ENCODE data around the gene GPX4. TPM values are rescaled to one million over a fixed set of nuclear protein-coding genes. Genes with fewer than 3 reads are reported as not detected.

GPX4 gene
- polyA plus RNA-seq, 3 donors: 459 to 508 (median 493) TPM

- Histone ChIP-seq H2AFZ (ENCODE audit: insufficient read depth, low read depth, low read length, poor library complexity, severe bottlenecking) (no peak overlapping the region), H3K27ac (ENCODE audit: low read depth in 1 of 2, low read length in 2 of 2) (no peak overlapping the region), H3K9me3 (replicated peaks in 1 of 2; ENCODE audit: control insufficient read depth in 1 of 2, insufficient read depth in 1 of 2, low read length in 2 of 2) (no peaks in the 10 kb centered on the region), H3K27me3 (ENCODE audit: control insufficient read depth in 2 of 2, insufficient read depth in 2 of 2, low read length in 2 of 2) (no peaks in the 10 kb centered on the region), H4K20me1 (ENCODE audit: insufficient read depth, low read length) (peaks cover 60% of the 10 kb centered on the region), H3K4me3 (replicated peaks in 1 of 3; ENCODE audit: low read depth in 2 of 3, low read length in 3 of 3) (peak overlapping the region in 1 of 3 experiments; percentile 86), H3K4me2 (replicated peaks; ENCODE audit: extremely low read depth, low read length, poor library complexity, severe bottlenecking) (peak overlapping the region; percentile 93), H3K79me2 (ENCODE audit: insufficient read depth, low read length) (peaks cover 27% of the 10 kb centered on the region), H3K9ac (ENCODE audit: insufficient read depth, low read length, poor library complexity, severe bottlenecking) (no peak overlapping the region), H3K4me1 (ENCODE audit: control insufficient read depth in 1 of 2, insufficient read depth in 2 of 2, low read length in 2 of 2) (peaks cover 48 to 57% of the 10 kb centered on the region in 2 donors), H3K36me3 (replicated peaks in 1 of 2; ENCODE audit: control insufficient read depth in 1 of 2, insufficient read depth in 2 of 2, low read length in 2 of 2) (peaks cover 38 to 49% of the 10 kb centered on the region in 2 donors)
- H3K36me3 Mint-ChIP-seq: peaks cover 13 to 35% of the 10 kb centered on the region in 2 donors
- H3K27ac Mint-ChIP-seq: peak overlapping the region in 3 of 7 donors; percentile 30 to 73 (median 30)
- peak overlapping the region; percentile 43 to 46 for H3K4me3 Mint-ChIP-seq
- peaks cover 0 to under 1% (median 0%) of the 10 kb centered on the region in 3 donors for H3K27me3 Mint-ChIP-seq (ENCODE audit: low read depth in 3 of 3)
- no peak for DNase-seq
- H3K4me1 Mint-ChIP-seq: peaks cover 38% of the 10 kb centered on the region
- intact Hi-C loops (cut with micrococcal nuclease): loop anchor here in 1 of 2 donors (10.0 kb wide), 2 partner anchors 81 to 139 kb away; partner anchors contain the start of genes ATP5F1D, CNN2, MIDN and RNU6-2
- H3K9me3 Mint-ChIP-seq: peaks cover 0 to under 1% (median 0%) of the 10 kb centered on the region in 7 donors
- no peak for TF ChIP-seq CTCF (IDR thresholded peaks at IDR 0.05)
- 86% methylated on average over 28 of the region's 32 CpGs for WGBS (ENCODE audit: insufficient coverage)
These were observed 2.4 kb downstream of the GPX4 start for GRCh38 chr19:1105873-1106840.

GRCh38 chr19:1106841-1107660 is 3.3 kb downstream of the GPX4 start:
- H3K27me3 Mint-ChIP-seq (ENCODE audit: low read depth in 3 of 3): no peaks in the 10 kb centered on the region
- Histone ChIP-seq H3K27me3 (ENCODE audit: control insufficient read depth in 2 of 2, insufficient read depth in 2 of 2, low read length in 2 of 2) (no peaks in the 10 kb centered on the region), H3K4me2 (replicated peaks; ENCODE audit: extremely low read depth, low read length, poor library complexity, severe bottlenecking) (no peak overlapping the region), H3K4me3 (replicated peaks in 1 of 3; ENCODE audit: low read depth in 2 of 3, low read length in 3 of 3) (no peak overlapping the region), H3K36me3 (replicated peaks in 1 of 2; ENCODE audit: control insufficient read depth in 1 of 2, insufficient read depth in 2 of 2, low read length in 2 of 2) (peaks cover 44 to 55% of the 10 kb centered on the region in 2 donors), H3K9ac (ENCODE audit: insufficient read depth, low read length, poor library complexity, severe bottlenecking) (no peak overlapping the region), H3K4me1 (ENCODE audit: control insufficient read depth in 1 of 2, insufficient read depth in 2 of 2, low read length in 2 of 2) (peaks cover 39 to 48% of the 10 kb centered on the region in 2 donors), H2AFZ (ENCODE audit: insufficient read depth, low read depth, low read length, poor library complexity, severe bottlenecking) (no peak overlapping the region), H3K27ac (ENCODE audit: low read depth in 1 of 2, low read length in 2 of 2) (peak overlapping the region in 1 of 2 donors; percentile 12), H3K9me3 (replicated peaks in 1 of 2; ENCODE audit: control insufficient read depth in 1 of 2, insufficient read depth in 1 of 2, low read length in 2 of 2) (no peaks in the 10 kb centered on the region), H4K20me1 (ENCODE audit: insufficient read depth, low read length) (peaks cover 69% of the 10 kb centered on the region), H3K79me2 (ENCODE audit: insufficient read depth, low read length) (peaks cover 27% of the 10 kb centered on the region)
- TF ChIP-seq CTCF (IDR thresholded peaks at IDR 0.05): peak; percentile 36
- WGBS (ENCODE audit: insufficient coverage): 62% methylated on average over 14 of the region's 17 CpGs
- H3K4me3 Mint-ChIP-seq: peak overlapping the region in 1 of 2 donors; percentile 34
- peaks cover 29% of the 10 kb centered on the region for H3K4me1 Mint-ChIP-seq
- intact Hi-C loops (cut with micrococcal nuclease): loop anchor here in 1 of 2 donors (10.0 kb wide), 2 partner anchors 82 to 138 kb away; partner anchors contain the start of genes ATP5F1D, CNN2, MIDN and RNU6-2
- no peaks in the 10 kb centered on the region for H3K9me3 Mint-ChIP-seq
- H3K36me3 Mint-ChIP-seq: peaks cover 13 to 40% of the 10 kb centered on the region in 2 donors
- peak overlapping the region in 1 of 7 donors; percentile 54 for H3K27ac Mint-ChIP-seq
- DNase-seq: peak in 1 of 3 donors; percentile 33

All from CD14-positive monocyte (primary cell).